D721Med (cell line): Measurements from ENCODE around the gene COG4.

Source experiments
- DNase-seq: peaks from one replicate; pipeline ENCODE4 v3.0.0; 2011; ENCODE audit warnings: low spot score; ENCODE audit not compliant: insufficient read length
- FAIRE-seq: peaks from 2 replicates; lab custom pipeline; 2011; peaks lifted over from hg19 to GRCh38; lab: Jason Lieb, UNC
- TF ChIP-seq, protein P1 (sequence below): IDR thresholded peaks from 2 replicates; pipeline ENCODE4 v1.5.1; 2012; ENCODE audit warnings: mild to moderate bottlenecking, control low read depth; ENCODE audit not compliant: insufficient read depth; ENCODE audit errors: missing control alignments

COG4 gene

GRCh38 chr16:70493802-70494201 is 29.6 kb downstream of the COG4 start:
- DNase-seq (no peak), FAIRE-seq (no peak)
- TF ChIP-seq, protein P1, sequence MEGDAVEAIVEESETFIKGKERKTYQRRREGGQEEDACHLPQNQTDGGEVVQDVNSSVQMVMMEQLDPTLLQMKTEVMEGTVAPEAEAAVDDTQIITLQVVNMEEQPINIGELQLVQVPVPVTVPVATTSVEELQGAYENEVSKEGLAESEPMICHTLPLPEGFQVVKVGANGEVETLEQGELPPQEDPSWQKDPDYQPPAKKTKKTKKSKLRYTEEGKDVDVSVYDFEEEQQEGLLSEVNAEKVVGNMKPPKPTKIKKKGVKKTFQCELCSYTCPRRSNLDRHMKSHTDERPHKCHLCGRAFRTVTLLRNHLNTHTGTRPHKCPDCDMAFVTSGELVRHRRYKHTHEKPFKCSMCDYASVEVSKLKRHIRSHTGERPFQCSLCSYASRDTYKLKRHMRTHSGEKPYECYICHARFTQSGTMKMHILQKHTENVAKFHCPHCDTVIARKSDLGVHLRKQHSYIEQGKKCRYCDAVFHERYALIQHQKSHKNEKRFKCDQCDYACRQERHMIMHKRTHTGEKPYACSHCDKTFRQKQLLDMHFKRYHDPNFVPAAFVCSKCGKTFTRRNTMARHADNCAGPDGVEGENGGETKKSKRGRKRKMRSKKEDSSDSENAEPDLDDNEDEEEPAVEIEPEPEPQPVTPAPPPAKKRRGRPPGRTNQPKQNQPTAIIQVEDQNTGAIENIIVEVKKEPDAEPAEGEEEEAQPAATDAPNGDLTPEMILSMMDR, result no peak

GRCh38 chr16:70490261-70490660 is 33.1 kb downstream of the COG4 start:
- FAIRE-seq, result no peak
- TF ChIP-seq, protein P1, result no peak
- no peak for DNase-seq

- no peak for FAIRE-seq
- no peak for DNase-seq
- TF ChIP-seq, protein P1, result no peak
These were observed 38.5 kb downstream of the COG4 start for GRCh38 chr16:70484867-70485266.

DNA sequence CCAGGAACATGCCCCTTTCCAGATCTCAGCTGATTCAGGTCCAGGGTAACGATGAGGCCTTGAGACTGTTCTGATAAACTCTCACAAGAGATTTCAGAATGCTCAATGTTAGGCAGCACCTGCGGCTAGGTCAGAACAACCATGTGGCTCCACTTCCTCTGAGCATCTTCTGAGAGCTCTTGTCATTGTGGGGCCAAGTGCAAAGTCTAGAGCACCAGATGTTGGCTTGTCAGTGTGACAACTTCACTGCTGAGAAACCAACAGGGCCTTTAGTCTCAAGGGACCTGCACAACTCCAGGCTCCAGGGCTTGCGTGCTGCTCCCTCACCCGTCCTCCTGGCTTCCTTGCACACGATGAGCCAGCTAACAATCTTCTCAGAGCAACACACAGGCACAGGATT is 39.9 kb downstream of the COG4 start:
- DNase-seq (no peak), FAIRE-seq (no peak)
- TF ChIP-seq, protein P1, result no peak

- TF ChIP-seq, protein P1, result no peak
- FAIRE-seq, result no peak
- no peak for DNase-seq
These were observed 40.7 kb downstream of the COG4 start for GRCh38 chr16:70482624-70483023.

DNA sequence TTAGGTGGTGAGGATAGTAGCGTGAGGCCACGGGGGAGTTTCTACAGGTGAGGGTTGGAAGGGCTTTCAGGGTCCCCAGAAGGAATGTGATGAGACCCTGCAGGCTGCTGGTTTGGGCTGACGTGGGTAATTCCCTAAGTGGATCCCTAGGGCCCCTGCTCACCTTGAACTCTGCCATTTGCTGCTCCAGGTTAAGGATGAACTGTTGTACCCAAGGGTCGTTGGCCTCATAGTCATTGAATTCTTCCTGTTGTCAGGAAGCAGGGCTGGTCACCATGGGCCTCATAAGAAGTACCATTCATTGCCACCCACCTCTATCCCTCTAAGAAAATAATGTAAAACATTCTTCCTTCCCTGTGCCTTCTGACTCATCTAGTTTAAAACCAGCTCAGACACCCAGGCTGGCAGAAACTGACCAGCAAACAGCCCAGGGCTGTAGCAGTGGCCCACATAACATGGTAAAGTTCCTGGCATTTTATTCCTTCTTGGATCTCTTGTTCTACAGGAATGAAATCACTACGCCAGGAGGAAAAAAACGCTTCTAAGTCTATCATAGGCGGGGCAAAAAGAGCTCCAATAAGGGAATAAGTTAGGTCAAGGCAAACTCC is 41.3 kb downstream of the COG4 start:
- DNase-seq (no peak), FAIRE-seq (no peak)
- TF ChIP-seq, protein P1, result no peak
